HG02852 (cell line): ENCODE measurements around the gene SPOP.
A peak's percentile ranks its signal among the peaks of the same experiment; 100 is the strongest.
"Not testable (repeated sequence)": the region's sequence is repeated elsewhere in the genome, so short reads cannot be mapped to it uniquely, and the experiment has no call there.

Source experiments
- ATAC-seq: cut with Tn5 transposase; IDR thresholded peaks from one replicate; pipeline ENCODE4 v1.9.1; 2021; ENCODE audit warnings: mild to moderate bottlenecking, moderate library complexity; ENCODE audit not compliant: unreplicated experiment

SPOP gene

GRCh38 chr17:49696233-49696761 lies 18.4 kb upstream of the SPOP start:
- peak; percentile 71 for ATAC-seq

- no peak for ATAC-seq
Measured at GRCh38 chr17:49695698-49696232, 17.9 kb upstream of the SPOP start.

- no peak for ATAC-seq
Measured at GRCh38 chr17:49694847-49695697, 17.2 kb upstream of the SPOP start.

- ATAC-seq: no peak
Measured at GRCh38 chr17:49692751-49693150, 14.9 kb upstream of the SPOP start.

- ATAC-seq: no peak
Measured at GRCh38 chr17:49691677-49692191, 13.8 kb upstream of the SPOP start.

GRCh38 chr17:49691086-49691676 lies 13.3 kb upstream of the SPOP start:
- no peak for ATAC-seq

GRCh38 chr17:49690256-49690655 lies 12.4 kb upstream of the SPOP start:
- ATAC-seq: no peak

GRCh38 chr17:49688848-49689247 lies 11.0 kb upstream of the SPOP start:
- no peak for ATAC-seq

GRCh38 chr17:49687878-49688491 lies 10.1 kb upstream of the SPOP start:
- no peak for ATAC-seq

GRCh38 chr17:49681106-49681979 lies 3.4 kb upstream of the SPOP start:
- no peak for ATAC-seq

- ATAC-seq: no peak
Measured at GRCh38 chr17:49680314-49680713, 2.4 kb upstream of the SPOP start.

- peak; percentile 53 for ATAC-seq
Measured at GRCh38 chr17:49677134-49677932, 564 bp downstream of the SPOP start.

- peak; percentile 72 for ATAC-seq
Measured at GRCh38 chr17:49676276-49676868, 1.5 kb downstream of the SPOP start.

GRCh38 chr17:49674507-49674906 lies 3.4 kb downstream of the SPOP start:
- ATAC-seq: no peak

- ATAC-seq: not testable (repeated sequence)
Measured at GRCh38 chr17:49673679-49674078, 4.2 kb downstream of the SPOP start.

- no peak for ATAC-seq
Measured at GRCh38 chr17:49670641-49671040, 7.3 kb downstream of the SPOP start.

GRCh38 chr17:49670002-49670401 lies 7.9 kb downstream of the SPOP start:
- no peak for ATAC-seq

GRCh38 chr17:49667854-49668253 lies 10.0 kb downstream of the SPOP start:
- ATAC-seq: no peak

- no peak for ATAC-seq
Measured at GRCh38 chr17:49664706-49665211, 13.1 kb downstream of the SPOP start.
